Measurements from ENCODE around the gene LIN37.

LIN37 gene

GRCh38 chr19:35729763-35730162, 18.6 kb upstream of the LIN37 start:
- Histone ChIP-seq H3K9me2 (ENCODE audit: low read depth, low read length) (no peaks in the 10 kb centered on the region), H3K36me3 (ENCODE audit: insufficient read depth, low read length) (peaks cover 93% of the 10 kb centered on the region), H4K20me1 (ENCODE audit: insufficient read depth, low read length) (no peaks in the 10 kb centered on the region), H3K9ac (ENCODE audit: low read length) (no peak overlapping the region), H3K27ac (ENCODE audit: low read depth, low read length, poor library complexity, severe bottlenecking) (no peak overlapping the region), H3F3A (ENCODE audit: insufficient read depth, low read length) (no peaks in the 10 kb centered on the region), H2AFZ (ENCODE audit: low read length) (no peak overlapping the region), H3K27me3 (ENCODE audit: insufficient read depth, low read length) (no peaks in the 10 kb centered on the region), H3K4me2 (ENCODE audit: low read length) (no peak overlapping the region), H3K79me2 (ENCODE audit: insufficient read depth, low read length) (no peaks in the 10 kb centered on the region), H3K9me3 (ENCODE audit: low read length) (no peaks in the 10 kb centered on the region), H3K4me1 (ENCODE audit: insufficient read depth, low read length, severe bottlenecking) (no peaks in the 10 kb centered on the region), H3K4me3 (ENCODE audit: low read depth, low read length, poor library complexity, severe bottlenecking) (no peak overlapping the region)
- no peak for TF ChIP-seq EZH2 (IDR thresholded peaks at IDR 0.05; ENCODE audit: borderline replicate concordance, low read length)
- TF ChIP-seq, protein P1, sequence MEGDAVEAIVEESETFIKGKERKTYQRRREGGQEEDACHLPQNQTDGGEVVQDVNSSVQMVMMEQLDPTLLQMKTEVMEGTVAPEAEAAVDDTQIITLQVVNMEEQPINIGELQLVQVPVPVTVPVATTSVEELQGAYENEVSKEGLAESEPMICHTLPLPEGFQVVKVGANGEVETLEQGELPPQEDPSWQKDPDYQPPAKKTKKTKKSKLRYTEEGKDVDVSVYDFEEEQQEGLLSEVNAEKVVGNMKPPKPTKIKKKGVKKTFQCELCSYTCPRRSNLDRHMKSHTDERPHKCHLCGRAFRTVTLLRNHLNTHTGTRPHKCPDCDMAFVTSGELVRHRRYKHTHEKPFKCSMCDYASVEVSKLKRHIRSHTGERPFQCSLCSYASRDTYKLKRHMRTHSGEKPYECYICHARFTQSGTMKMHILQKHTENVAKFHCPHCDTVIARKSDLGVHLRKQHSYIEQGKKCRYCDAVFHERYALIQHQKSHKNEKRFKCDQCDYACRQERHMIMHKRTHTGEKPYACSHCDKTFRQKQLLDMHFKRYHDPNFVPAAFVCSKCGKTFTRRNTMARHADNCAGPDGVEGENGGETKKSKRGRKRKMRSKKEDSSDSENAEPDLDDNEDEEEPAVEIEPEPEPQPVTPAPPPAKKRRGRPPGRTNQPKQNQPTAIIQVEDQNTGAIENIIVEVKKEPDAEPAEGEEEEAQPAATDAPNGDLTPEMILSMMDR (IDR thresholded peaks at IDR 0.05; ENCODE audit: low read length) = no peak

GRCh38 chr19:35730326-35730725, 18.1 kb upstream of the LIN37 start:
- Histone ChIP-seq H3K9me3 (ENCODE audit: low read length) (no peaks in the 10 kb centered on the region), H2AFZ (ENCODE audit: low read length) (no peak overlapping the region), H3F3A (ENCODE audit: insufficient read depth, low read length) (no peaks in the 10 kb centered on the region), H3K27ac (ENCODE audit: low read depth, low read length, poor library complexity, severe bottlenecking) (no peak overlapping the region), H3K9ac (ENCODE audit: low read length) (no peak overlapping the region), H3K79me2 (ENCODE audit: insufficient read depth, low read length) (no peaks in the 10 kb centered on the region), H4K20me1 (ENCODE audit: insufficient read depth, low read length) (no peaks in the 10 kb centered on the region), H3K27me3 (ENCODE audit: insufficient read depth, low read length) (no peaks in the 10 kb centered on the region), H3K4me2 (ENCODE audit: low read length) (no peak overlapping the region), H3K36me3 (ENCODE audit: insufficient read depth, low read length) (peaks cover 93% of the 10 kb centered on the region), H3K9me2 (ENCODE audit: low read depth, low read length) (no peaks in the 10 kb centered on the region), H3K4me3 (ENCODE audit: low read depth, low read length, poor library complexity, severe bottlenecking) (no peak overlapping the region), H3K4me1 (ENCODE audit: insufficient read depth, low read length, severe bottlenecking) (no peaks in the 10 kb centered on the region)
- TF ChIP-seq EZH2 (IDR thresholded peaks at IDR 0.05; ENCODE audit: borderline replicate concordance, low read length) = no peak

- peaks cover 89% of the 10 kb centered on the region for H3K36me3 ChIP-seq (ENCODE audit: insufficient read depth, low read length)
Observed at GRCh38 chr19:35731353-35731752, 17.0 kb upstream of the LIN37 start.

DNA sequence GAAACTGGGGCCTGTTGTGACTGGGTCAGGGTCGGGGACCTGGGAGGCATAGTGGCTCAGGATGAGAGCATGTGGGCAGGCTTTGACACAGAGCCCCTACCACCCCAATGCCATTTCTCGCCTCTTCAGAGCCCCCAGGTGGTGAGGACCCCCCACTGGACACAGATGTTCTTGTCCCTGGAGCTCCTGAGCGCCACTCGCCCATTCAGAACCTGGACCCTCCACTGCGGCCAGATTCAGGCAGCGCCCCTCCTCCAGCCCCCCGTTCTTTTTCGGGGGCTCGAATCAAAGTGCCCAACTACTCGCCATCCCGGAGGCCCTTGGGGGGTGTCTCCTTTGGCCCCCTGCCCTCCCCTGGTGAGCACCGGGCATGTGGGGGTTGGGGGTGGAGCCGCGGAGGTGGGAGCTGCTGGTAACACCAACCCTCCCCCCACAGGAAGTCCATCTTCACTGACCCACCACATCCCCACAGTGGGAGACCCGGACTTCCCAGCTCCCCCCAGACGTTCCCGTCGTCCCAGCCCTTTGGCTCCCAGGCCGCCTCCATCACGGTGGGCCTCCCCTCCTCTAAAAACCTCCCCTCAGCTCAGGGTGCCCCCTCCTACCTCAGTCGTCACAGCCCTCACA, 16.5 kb upstream of the LIN37 start:
- Histone ChIP-seq H3K27me3 (ENCODE audit: insufficient read depth, low read length) (no peaks in the 10 kb centered on the region), H3K79me2 (ENCODE audit: insufficient read depth, low read length) (no peaks in the 10 kb centered on the region), H2AFZ (ENCODE audit: low read length) (no peak overlapping the region), H3K9me2 (ENCODE audit: low read depth, low read length) (no peaks in the 10 kb centered on the region), H3F3A (ENCODE audit: insufficient read depth, low read length) (no peaks in the 10 kb centered on the region), H3K9me3 (ENCODE audit: low read length) (no peaks in the 10 kb centered on the region), H3K9ac (ENCODE audit: low read length) (no peak overlapping the region), H3K4me1 (ENCODE audit: insufficient read depth, low read length, severe bottlenecking) (no peaks in the 10 kb centered on the region), H3K36me3 (ENCODE audit: insufficient read depth, low read length) (peaks cover 92% of the 10 kb centered on the region), H3K27ac (ENCODE audit: low read depth, low read length, poor library complexity, severe bottlenecking) (no peak overlapping the region), H4K20me1 (ENCODE audit: insufficient read depth, low read length) (no peaks in the 10 kb centered on the region), H3K4me3 (ENCODE audit: low read depth, low read length, poor library complexity, severe bottlenecking) (no peak overlapping the region), H3K4me2 (ENCODE audit: low read length) (no peak overlapping the region)
- TF ChIP-seq EZH2 (IDR thresholded peaks at IDR 0.05; ENCODE audit: borderline replicate concordance, low read length) = no peak
- TF ChIP-seq, protein P1 (IDR thresholded peaks at IDR 0.05; ENCODE audit: low read length) = no peak

More at GRCh38 chr19:35731353-35731752, 17.0 kb upstream of the LIN37 start:
- Histone ChIP-seq H2AFZ (ENCODE audit: low read length) (no peak overlapping the region), H3K27me3 (ENCODE audit: insufficient read depth, low read length) (no peaks in the 10 kb centered on the region), H3K4me1 (ENCODE audit: insufficient read depth, low read length, severe bottlenecking) (no peaks in the 10 kb centered on the region), H3K79me2 (ENCODE audit: insufficient read depth, low read length) (no peaks in the 10 kb centered on the region), H3K9ac (ENCODE audit: low read length) (no peak overlapping the region), H4K20me1 (ENCODE audit: insufficient read depth, low read length) (no peaks in the 10 kb centered on the region), H3K9me2 (ENCODE audit: low read depth, low read length) (no peaks in the 10 kb centered on the region), H3K4me3 (ENCODE audit: low read depth, low read length, poor library complexity, severe bottlenecking) (no peak overlapping the region), H3K27ac (ENCODE audit: low read depth, low read length, poor library complexity, severe bottlenecking) (no peak overlapping the region), H3K9me3 (ENCODE audit: low read length) (no peaks in the 10 kb centered on the region), H3K4me2 (ENCODE audit: low read length) (no peak overlapping the region), H3F3A (ENCODE audit: insufficient read depth, low read length) (no peaks in the 10 kb centered on the region)
- no peak for TF ChIP-seq EZH2 (IDR thresholded peaks at IDR 0.05; ENCODE audit: borderline replicate concordance, low read length)
